Ishikawa (cell line): ENCODE results near the gene EPHB1.

Experiments used
- EP300 ChIP-seq: IDR thresholded peaks from 2 replicates; pipeline ENCODE4 v1.6.1; 2012; ENCODE audit warnings: borderline replicate concordance
- RAD21 ChIP-seq: IDR thresholded peaks from 2 replicates; pipeline ENCODE4 v1.6.1; 2012; ENCODE audit warnings: low read depth
- TEAD4 ChIP-seq: IDR thresholded peaks from 2 replicates; pipeline ENCODE4 v1.6.1; 2012
- TF ChIP-seq, protein P1 (sequence below): IDR thresholded peaks from 2 replicates; pipeline ENCODE4 v1.6.1; 2012

DNA sequence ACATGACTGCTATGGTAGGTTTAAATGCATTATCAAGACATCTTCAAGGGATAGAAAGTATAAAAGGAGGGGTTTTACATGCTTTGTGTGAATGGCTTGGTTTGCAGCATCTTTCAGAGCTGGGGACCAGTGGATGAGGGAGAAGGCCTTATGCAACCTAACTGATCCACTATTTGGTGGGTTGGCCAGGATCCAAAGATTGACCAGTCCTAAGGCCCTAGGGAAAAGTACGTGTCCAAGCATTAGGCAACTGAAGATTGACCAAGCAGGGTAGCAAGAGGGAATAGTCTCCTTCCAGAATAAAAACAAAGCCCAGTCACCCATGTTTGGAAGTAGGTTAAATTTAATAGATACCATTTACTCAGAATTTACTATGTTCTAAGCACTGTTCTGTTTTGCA, 509.3 kb downstream of the EPHB1 start:
- TF ChIP-seq, protein P1, sequence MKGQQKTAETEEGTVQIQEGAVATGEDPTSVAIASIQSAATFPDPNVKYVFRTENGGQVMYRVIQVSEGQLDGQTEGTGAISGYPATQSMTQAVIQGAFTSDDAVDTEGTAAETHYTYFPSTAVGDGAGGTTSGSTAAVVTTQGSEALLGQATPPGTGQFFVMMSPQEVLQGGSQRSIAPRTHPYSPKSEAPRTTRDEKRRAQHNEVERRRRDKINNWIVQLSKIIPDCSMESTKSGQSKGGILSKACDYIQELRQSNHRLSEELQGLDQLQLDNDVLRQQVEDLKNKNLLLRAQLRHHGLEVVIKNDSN = no peak
- no peak for TF ChIP-seq TEAD4
- TF ChIP-seq EP300 = no peak
- no peak for TF ChIP-seq RAD21
